ENCODE measurements around the gene RFC4. TPM values are rescaled to one million over a fixed set of nuclear protein-coding genes. Genes with fewer than 3 reads are reported as not detected.

The RFC4 gene
- total and polyA plus RNA-seq, 9 of the 15 experiments (the other 6 are each of a cell fraction or from before 2014, with no cell fraction given): 105 to 227 (median 180) TPM

- peak; percentile 86 to 89 for TF ChIP-seq MNT (conservative IDR thresholded peaks at IDR 0.05)
- peak; percentile 69; the same call in 1 of the 2 replicates for TF ChIP-seq ELF4 (CRISPR knock-in tag; IDR thresholded peaks at IDR 0.05)
- TF ChIP-seq SP1 (CRISPR knock-in tag; IDR thresholded peaks at IDR 0.05): no peak
- TF ChIP-seq FOXP1 (CRISPR knock-in tag; IDR thresholded peaks at IDR 0.05): no peak
- TF ChIP-seq ATF4 (CRISPR knock-in tag; IDR thresholded peaks at IDR 0.05): no peak
- TF ChIP-seq PHF20 (IDR thresholded peaks at IDR 0.05; ENCODE audit: partially characterized antibody): peak; percentile 45
- TF ChIP-seq SNIP1 (IDR thresholded peaks at IDR 0.05; ENCODE audit: low read depth): no peak
- TF ChIP-seq GABPB2 (CRISPR knock-in tag; conservative IDR thresholded peaks at IDR 0.05): no peak
- 0 out of 4 replicates have a peak, but pooled peaks of 1 of the 2 experiments have one; percentile 38 for TF ChIP-seq BCLAF1 (IDR thresholded peaks at IDR 0.05; ENCODE audit: borderline replicate concordance in 1 of 2, control insufficient read depth in 1 of 2, low read depth in 2 of 2, low read length in 1 of 2)
- TF ChIP-seq ZEB2 (IDR thresholded peaks at IDR 0.05): 0 out of 2 replicates have a peak, but pooled peaks have one; percentile 51
- no peak for TF ChIP-seq ARID3B (CRISPR knock-in tag; IDR thresholded peaks at IDR 0.05; ENCODE audit: borderline replicate concordance)
- TF ChIP-seq UBTF (IDR thresholded peaks at IDR 0.05; ENCODE audit: borderline replicate concordance in 1 of 2, low read depth in 2 of 2, low read length in 2 of 2): no peak
- peak; percentile 82 for TF ChIP-seq MEF2D (tag; conservative IDR thresholded peaks at IDR 0.05; ENCODE audit: low read depth)
- TF ChIP-seq PPARD (CRISPR knock-in tag; IDR thresholded peaks at IDR 0.05): no peak
- no peak for TF ChIP-seq MYBL2 (IDR thresholded peaks at IDR 0.05; ENCODE audit: low read depth)
- no peak for TF ChIP-seq MYBL2 (CRISPR knock-in tag; IDR thresholded peaks at IDR 0.05; ENCODE audit: borderline replicate concordance)
Observed at GRCh38 chr3:186783058-186783730, 23.1 kb downstream of the RFC4 start, which contains the start of gene EIF4A2 (continued).

Measured in K562 (cell line).